ENCODE data around the gene ACTA2. TPM values are rescaled to one million over a fixed set of nuclear protein-coding genes. Genes with fewer than 3 reads are reported as not detected.

The ACTA2 gene
- total RNA-seq, 1 experiment from 2014 or later: 2.4 TPM

DNA sequence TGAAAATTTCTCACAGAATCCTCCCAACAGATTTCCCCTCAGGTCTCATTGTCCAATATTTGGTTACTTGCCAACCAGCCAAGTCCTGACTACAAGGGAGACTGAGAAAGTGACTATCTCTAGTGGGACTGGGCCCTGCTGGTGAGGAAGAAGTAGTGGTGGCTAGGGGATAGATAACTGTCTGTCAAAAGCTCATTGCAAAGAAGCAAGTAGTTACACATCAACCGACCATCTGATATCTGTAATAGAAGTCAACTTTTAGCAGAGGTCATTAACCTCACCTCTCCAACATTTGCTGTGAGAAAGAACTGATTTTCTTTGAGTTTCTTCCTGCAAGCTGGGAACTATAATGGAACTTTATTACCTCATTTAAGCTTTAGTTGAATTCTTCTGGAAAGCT, 57.3 kb downstream of the ACTA2 start:
- no peak overlapping the region for H3K9ac ChIP-seq (ENCODE audit: extremely low read depth, insufficient read length, low read length)
- no peak overlapping the region for H2BK5ac ChIP-seq (ENCODE audit: insufficient read length, low read length)
- no peak overlapping the region for H3K23ac ChIP-seq (ENCODE audit: insufficient read length, low read depth, low read length)
- no peak overlapping the region for H3T11ph ChIP-seq (ENCODE audit: low read length)
- H3K27me3 ChIP-seq (ENCODE audit: insufficient read depth, low read length): no peaks in the 10 kb centered on the region
- no peaks in the 10 kb centered on the region for H3K36me3 Mint-ChIP-seq (ENCODE audit: insufficient read depth in 1 of 3, low read depth in 3 of 3)
- no peak overlapping the region for H2AFZ ChIP-seq (ENCODE audit: low read length)
- H3K4me3 Mint-ChIP-seq: no peak overlapping the region
- no peak overlapping the region for H2BK20ac ChIP-seq (ENCODE audit: low read depth, low read length, poor library complexity, severe bottlenecking)
- no peak overlapping the region for H3K27ac Mint-ChIP-seq
- no peak overlapping the region for H3K14ac ChIP-seq (ENCODE audit: insufficient read depth, low read length)
- DNase-seq: no peak
- H3K9me3 ChIP-seq (ENCODE audit: control insufficient read depth, low read depth, low read length): no peaks in the 10 kb centered on the region
- H3K4me2 ChIP-seq (ENCODE audit: insufficient read depth, insufficient read length, low read length): no peak overlapping the region
- H3K27me3 Mint-ChIP-seq (ENCODE audit: low read depth): no peaks in the 10 kb centered on the region
- no CpG with 5 or more reads among the region's 1 CpG for WGBS (ENCODE audit: extremely low coverage, insufficient read length, low lambda C conversion rate)
- no peak overlapping the region for H4K91ac ChIP-seq (ENCODE audit: insufficient read length, low read depth, low read length)
- H2AK5ac ChIP-seq (ENCODE audit: insufficient read length, low read length): no peak overlapping the region
- H3K23me2 ChIP-seq (ENCODE audit: insufficient read length, low read depth, low read length, poor library complexity, severe bottlenecking): no peaks in the 10 kb centered on the region
- H3K4ac ChIP-seq (ENCODE audit: low read depth, low read length): no peak overlapping the region
- H3K4me1 ChIP-seq (ENCODE audit: insufficient read depth, low read length): peaks cover 3% of the 10 kb centered on the region; the same call in 1 of the 2 replicates
- H3K79me1 ChIP-seq (ENCODE audit: insufficient read depth, low read depth, low read length, poor library complexity, severe bottlenecking): no peaks in the 10 kb centered on the region
- peaks cover 18 to 22% of the 10 kb centered on the region in 2 experiments for H3K4me1 Mint-ChIP-seq
- no peaks in the 10 kb centered on the region for H3K9me3 Mint-ChIP-seq
- no peak overlapping the region for H4K8ac ChIP-seq (replicated peaks; ENCODE audit: insufficient read length, low read depth, low read length)
- TF ChIP-seq, protein P1, sequence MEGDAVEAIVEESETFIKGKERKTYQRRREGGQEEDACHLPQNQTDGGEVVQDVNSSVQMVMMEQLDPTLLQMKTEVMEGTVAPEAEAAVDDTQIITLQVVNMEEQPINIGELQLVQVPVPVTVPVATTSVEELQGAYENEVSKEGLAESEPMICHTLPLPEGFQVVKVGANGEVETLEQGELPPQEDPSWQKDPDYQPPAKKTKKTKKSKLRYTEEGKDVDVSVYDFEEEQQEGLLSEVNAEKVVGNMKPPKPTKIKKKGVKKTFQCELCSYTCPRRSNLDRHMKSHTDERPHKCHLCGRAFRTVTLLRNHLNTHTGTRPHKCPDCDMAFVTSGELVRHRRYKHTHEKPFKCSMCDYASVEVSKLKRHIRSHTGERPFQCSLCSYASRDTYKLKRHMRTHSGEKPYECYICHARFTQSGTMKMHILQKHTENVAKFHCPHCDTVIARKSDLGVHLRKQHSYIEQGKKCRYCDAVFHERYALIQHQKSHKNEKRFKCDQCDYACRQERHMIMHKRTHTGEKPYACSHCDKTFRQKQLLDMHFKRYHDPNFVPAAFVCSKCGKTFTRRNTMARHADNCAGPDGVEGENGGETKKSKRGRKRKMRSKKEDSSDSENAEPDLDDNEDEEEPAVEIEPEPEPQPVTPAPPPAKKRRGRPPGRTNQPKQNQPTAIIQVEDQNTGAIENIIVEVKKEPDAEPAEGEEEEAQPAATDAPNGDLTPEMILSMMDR (conservative IDR thresholded peaks at IDR 0.05): no peak; the same call in 2 of the 3 replicates
- H4K5ac ChIP-seq (ENCODE audit: insufficient read length, low read depth, low read length): no peak overlapping the region
- H3K56ac ChIP-seq (ENCODE audit: insufficient read length, low read depth, low read length): no peak overlapping the region
- H2BK120ac ChIP-seq (ENCODE audit: low read depth, low read length, poor library complexity, severe bottlenecking): no peak overlapping the region
- H3K18ac ChIP-seq (ENCODE audit: insufficient read length, low read depth, low read length): no peak overlapping the region
- no peaks in the 10 kb centered on the region for H4K20me1 ChIP-seq (ENCODE audit: control insufficient read depth, insufficient read depth, insufficient read length)
- no peak overlapping the region for H2BK15ac ChIP-seq (ENCODE audit: low read depth, low read length)
- H2BK12ac ChIP-seq (ENCODE audit: insufficient read length, low read depth, low read length): no peak overlapping the region
- H3K79me2 ChIP-seq (ENCODE audit: insufficient read depth, low read length): no peaks in the 10 kb centered on the region
- no peak overlapping the region for H3K27ac ChIP-seq (ENCODE audit: insufficient read length, low read depth, low read length)
